Retinal pigment epithelial cell (primary cell): ENCODE data around the gene CNR2.
"Not testable (repeated sequence)": the region's sequence is repeated elsewhere in the genome, so short reads cannot be mapped to it uniquely, and the experiment has no call there.

ENCODE experiments used
- DNase-seq: peaks from one replicate; pipeline ENCODE4 v3.0.0-alpha.2; 2010; ENCODE audit warnings: low read depth
- H3K4me3 ChIP-seq: 2 replicates; pipeline ENCODE4 v1.5.1; 2011; ENCODE audit warnings: mild to moderate bottlenecking, low read length, control low read depth, moderate library complexity
- CTCF ChIP-seq: conservative IDR thresholded peaks from 2 replicates; pipeline ENCODE4 v1.5.1; 2011; ENCODE audit warnings: low read depth, low read length, control low read depth, inconsistent platforms

The CNR2 gene

GRCh38 chr1:23867895-23868556, 45.1 kb downstream of the CNR2 start, which contains the start of gene FUCA1:
Gene FUCA1 (minus strand): TSS chr1:23868290. CDS start chr1:23868286, 4 bp downstream.
- peak within 1 kb of the TSS; percentile 74 for H3K4me3 ChIP-seq
- DNase-seq = peak; percentile 78
- TF ChIP-seq CTCF = peak; percentile 97

DNA sequence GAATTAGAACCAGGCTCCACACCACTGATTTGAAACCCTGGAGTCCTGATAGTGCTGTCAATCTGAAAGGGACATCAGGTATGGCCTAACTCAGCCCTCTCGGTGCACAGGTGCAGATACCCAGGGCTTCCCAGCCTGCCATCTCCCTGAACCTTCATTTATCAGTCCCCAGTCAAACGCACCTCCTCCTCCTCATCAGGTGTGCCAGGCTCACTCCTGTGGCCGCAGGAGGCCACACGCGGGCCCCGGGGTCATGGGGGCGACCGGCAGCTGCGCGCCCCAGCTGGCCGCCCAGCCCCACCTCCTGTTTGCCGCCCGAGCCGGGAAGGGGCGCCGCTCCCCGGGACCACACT, 45.6 kb downstream of the CNR2 start:
- no peak for TF ChIP-seq CTCF
- peak overlapping the region; percentile 74 for H3K4me3 ChIP-seq
- no peak for DNase-seq

- H3K4me3 ChIP-seq = no peak overlapping the region
- no peak for TF ChIP-seq CTCF
- DNase-seq = peak; percentile 30
These were observed 47.6 kb downstream of the CNR2 start for GRCh38 chr1:23865543-23865930.

- no peak for TF ChIP-seq CTCF
- DNase-seq = no peak
- H3K4me3 ChIP-seq = no peak overlapping the region
These were observed 48.2 kb downstream of the CNR2 start for GRCh38 chr1:23864801-23865542.

DNA sequence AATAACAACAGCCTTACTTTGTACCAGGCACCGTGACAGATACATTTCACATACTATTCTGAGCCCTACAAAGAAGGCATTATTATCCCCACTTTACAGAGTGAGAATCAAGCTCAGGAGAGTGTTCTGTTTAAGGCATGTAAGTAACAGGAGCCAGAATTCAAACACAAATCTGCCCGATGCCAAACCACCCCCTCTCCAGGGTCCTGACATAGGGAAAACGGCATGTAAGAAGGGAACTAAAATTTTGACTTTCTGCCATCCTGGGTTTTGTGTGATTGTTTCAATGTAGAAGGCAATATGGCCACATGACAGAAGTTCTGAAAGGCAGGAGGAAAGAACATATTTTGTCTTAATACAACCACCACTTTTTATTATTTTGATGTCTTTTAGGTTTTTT, 50.5 kb downstream of the CNR2 start:
- no peak overlapping the region for H3K4me3 ChIP-seq
- TF ChIP-seq CTCF = no peak
- no peak for DNase-seq

GRCh38 chr1:23854568-23854967, 58.6 kb downstream of the CNR2 start:
- H3K4me3 ChIP-seq = no peak overlapping the region
- DNase-seq = no peak
- TF ChIP-seq CTCF = peak; percentile 33

DNA sequence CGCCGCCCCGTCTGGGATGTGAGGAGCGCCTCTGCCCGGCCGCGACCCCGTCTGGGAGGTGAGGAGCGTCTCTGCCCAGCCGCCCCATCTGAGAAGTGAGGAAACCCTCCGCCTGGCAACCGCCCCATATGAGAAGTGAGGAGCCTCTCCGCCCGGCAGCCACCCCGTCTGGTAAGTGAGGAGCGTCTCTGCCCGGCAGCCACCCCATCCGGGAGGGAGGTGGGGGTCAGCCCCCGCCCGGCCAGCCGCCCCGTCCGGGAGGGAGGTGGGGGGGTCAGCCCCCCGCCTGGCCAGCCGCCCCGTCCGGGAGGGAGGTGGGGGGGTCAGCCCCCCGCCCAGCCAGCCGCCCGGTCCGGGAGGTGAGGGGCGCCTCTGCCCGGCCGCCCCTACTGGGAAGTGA, 60.0 kb downstream of the CNR2 start:
- DNase-seq, H3K4me3 ChIP-seq: not testable (repeated sequence)

GRCh38 chr1:23851406-23851805, 61.8 kb downstream of the CNR2 start:
- not testable (repeated sequence) for DNase-seq, H3K4me3 ChIP-seq
